ENCODE data around the gene FBXL19. TPM values are rescaled to one million over a fixed set of nuclear protein-coding genes. Genes with fewer than 3 reads are reported as not detected.

FBXL19 gene
- total RNA-seq, 2 experiments from 2014 or later = 16.1 to 34.8 TPM

DNA sequence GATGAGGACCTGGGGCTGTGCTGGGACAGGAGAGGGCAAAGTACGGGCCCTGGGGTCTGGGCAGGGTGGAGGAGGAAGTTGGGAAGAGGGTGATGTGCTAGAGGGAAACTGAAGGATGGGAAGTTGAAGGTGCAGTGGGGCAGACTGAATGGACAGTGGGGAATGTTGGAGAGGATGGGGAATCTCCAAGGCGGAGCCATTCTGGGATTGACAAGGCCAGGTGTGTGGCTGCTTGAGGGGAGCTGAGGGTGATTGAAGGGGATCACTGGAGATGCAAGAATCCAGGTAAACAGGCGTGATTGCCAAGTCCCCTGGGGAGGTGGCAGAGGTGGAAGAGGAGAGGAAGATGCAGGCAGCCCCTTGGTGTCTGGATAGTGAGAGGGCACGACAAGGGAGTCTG is 53.1 kb downstream of the FBXL19 start:
- no TSS peak for BruUV-seq (replicated peaks)
- H3K27ac ChIP-seq (ENCODE audit: low read depth, low read length, poor library complexity, severe bottlenecking) = no peak overlapping the region
- peaks cover 94% of the 10 kb centered on the region for H3K36me3 ChIP-seq (ENCODE audit: insufficient read depth, low read length)
- intact Hi-C loops (cut with micrococcal nuclease; ENCODE audit: unreplicated experiment) = no loop called here
- no peaks in the 10 kb centered on the region for H3K4me1 ChIP-seq (ENCODE audit: insufficient read depth, low read length, poor library complexity, severe bottlenecking)
- no peak overlapping the region for H3K4me3 ChIP-seq (ENCODE audit: low read depth, low read length, poor library complexity, severe bottlenecking)
- TF ChIP-seq, protein P1, sequence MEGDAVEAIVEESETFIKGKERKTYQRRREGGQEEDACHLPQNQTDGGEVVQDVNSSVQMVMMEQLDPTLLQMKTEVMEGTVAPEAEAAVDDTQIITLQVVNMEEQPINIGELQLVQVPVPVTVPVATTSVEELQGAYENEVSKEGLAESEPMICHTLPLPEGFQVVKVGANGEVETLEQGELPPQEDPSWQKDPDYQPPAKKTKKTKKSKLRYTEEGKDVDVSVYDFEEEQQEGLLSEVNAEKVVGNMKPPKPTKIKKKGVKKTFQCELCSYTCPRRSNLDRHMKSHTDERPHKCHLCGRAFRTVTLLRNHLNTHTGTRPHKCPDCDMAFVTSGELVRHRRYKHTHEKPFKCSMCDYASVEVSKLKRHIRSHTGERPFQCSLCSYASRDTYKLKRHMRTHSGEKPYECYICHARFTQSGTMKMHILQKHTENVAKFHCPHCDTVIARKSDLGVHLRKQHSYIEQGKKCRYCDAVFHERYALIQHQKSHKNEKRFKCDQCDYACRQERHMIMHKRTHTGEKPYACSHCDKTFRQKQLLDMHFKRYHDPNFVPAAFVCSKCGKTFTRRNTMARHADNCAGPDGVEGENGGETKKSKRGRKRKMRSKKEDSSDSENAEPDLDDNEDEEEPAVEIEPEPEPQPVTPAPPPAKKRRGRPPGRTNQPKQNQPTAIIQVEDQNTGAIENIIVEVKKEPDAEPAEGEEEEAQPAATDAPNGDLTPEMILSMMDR (conservative IDR thresholded peaks at IDR 0.05; ENCODE audit: low read length) = no peak
- TF ChIP-seq EZH2phosphoT487 (IDR thresholded peaks at IDR 0.05; ENCODE audit: borderline replicate concordance, low read depth, low read length) = no peak
- CTCF ChIA-PET (ENCODE audit: unreplicated experiment) = no interaction called here
- H3K4me2 ChIP-seq (ENCODE audit: low read length) = no peak overlapping the region
- no peak for DNase-seq (ENCODE audit: low spot score)
- POLR2A ChIA-PET = no interaction called here
- no peaks in the 10 kb centered on the region for H3K9me3 ChIP-seq (ENCODE audit: low read length)
- H2AFZ ChIP-seq (ENCODE audit: low read length) = no peak overlapping the region
- no peaks in the 10 kb centered on the region for H4K20me1 ChIP-seq (ENCODE audit: insufficient read depth, low read length)
- no peaks in the 10 kb centered on the region for H3K79me2 ChIP-seq (ENCODE audit: insufficient read depth, low read depth, low read length)
- H3K9me2 ChIP-seq (ENCODE audit: insufficient read depth, low read length) = no peaks in the 10 kb centered on the region

DNA sequence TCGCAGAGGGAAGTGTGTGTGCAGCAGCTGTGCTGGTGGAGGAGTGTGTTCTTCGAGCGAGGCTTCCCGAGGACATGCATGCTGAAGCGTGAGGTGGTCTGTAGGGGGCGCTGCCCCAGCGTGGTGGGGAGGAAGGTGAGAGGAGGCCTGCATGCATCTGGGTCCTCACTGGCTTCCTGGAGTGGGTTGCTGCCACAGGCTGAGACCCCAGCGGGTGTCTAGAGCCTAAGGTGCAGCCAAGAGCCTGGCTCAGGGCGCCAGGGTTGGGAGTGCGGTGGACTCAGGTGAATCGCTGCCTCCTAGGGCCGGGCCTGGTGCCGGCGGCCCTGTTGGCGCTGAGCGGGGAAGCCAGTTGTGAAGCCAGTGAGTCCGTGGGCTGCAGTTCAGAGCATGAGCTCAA is 54.1 kb downstream of the FBXL19 start:
- H2AFZ ChIP-seq (ENCODE audit: low read length) = no peak overlapping the region
- CTCF ChIA-PET (ENCODE audit: unreplicated experiment) = no interaction called here
- DNase-seq (ENCODE audit: low spot score) = no peak
- no TSS peak for BruUV-seq (replicated peaks)
- H3K36me3 ChIP-seq (ENCODE audit: insufficient read depth, low read length) = peaks cover 91% of the 10 kb centered on the region
- POLR2A ChIA-PET = no interaction called here
- H4K20me1 ChIP-seq (ENCODE audit: insufficient read depth, low read length) = no peaks in the 10 kb centered on the region
- H3K9me2 ChIP-seq (ENCODE audit: insufficient read depth, low read length) = no peaks in the 10 kb centered on the region
- no peaks in the 10 kb centered on the region for H3K79me2 ChIP-seq (ENCODE audit: insufficient read depth, low read depth, low read length)
- H3K27ac ChIP-seq (ENCODE audit: low read depth, low read length, poor library complexity, severe bottlenecking) = no peak overlapping the region
- no peaks in the 10 kb centered on the region for H3K4me1 ChIP-seq (ENCODE audit: insufficient read depth, low read length, poor library complexity, severe bottlenecking)
- no peak for TF ChIP-seq EZH2phosphoT487 (IDR thresholded peaks at IDR 0.05; ENCODE audit: borderline replicate concordance, low read depth, low read length)
- TF ChIP-seq, protein P1 (conservative IDR thresholded peaks at IDR 0.05; ENCODE audit: low read length) = peak; percentile 72
- H3K9me3 ChIP-seq (ENCODE audit: low read length) = no peaks in the 10 kb centered on the region
- no peak overlapping the region for H3K4me3 ChIP-seq (ENCODE audit: low read depth, low read length, poor library complexity, severe bottlenecking)
- H3K4me2 ChIP-seq (ENCODE audit: low read length) = no peak overlapping the region
- intact Hi-C loops (cut with micrococcal nuclease; ENCODE audit: unreplicated experiment) = no loop called here

DNA sequence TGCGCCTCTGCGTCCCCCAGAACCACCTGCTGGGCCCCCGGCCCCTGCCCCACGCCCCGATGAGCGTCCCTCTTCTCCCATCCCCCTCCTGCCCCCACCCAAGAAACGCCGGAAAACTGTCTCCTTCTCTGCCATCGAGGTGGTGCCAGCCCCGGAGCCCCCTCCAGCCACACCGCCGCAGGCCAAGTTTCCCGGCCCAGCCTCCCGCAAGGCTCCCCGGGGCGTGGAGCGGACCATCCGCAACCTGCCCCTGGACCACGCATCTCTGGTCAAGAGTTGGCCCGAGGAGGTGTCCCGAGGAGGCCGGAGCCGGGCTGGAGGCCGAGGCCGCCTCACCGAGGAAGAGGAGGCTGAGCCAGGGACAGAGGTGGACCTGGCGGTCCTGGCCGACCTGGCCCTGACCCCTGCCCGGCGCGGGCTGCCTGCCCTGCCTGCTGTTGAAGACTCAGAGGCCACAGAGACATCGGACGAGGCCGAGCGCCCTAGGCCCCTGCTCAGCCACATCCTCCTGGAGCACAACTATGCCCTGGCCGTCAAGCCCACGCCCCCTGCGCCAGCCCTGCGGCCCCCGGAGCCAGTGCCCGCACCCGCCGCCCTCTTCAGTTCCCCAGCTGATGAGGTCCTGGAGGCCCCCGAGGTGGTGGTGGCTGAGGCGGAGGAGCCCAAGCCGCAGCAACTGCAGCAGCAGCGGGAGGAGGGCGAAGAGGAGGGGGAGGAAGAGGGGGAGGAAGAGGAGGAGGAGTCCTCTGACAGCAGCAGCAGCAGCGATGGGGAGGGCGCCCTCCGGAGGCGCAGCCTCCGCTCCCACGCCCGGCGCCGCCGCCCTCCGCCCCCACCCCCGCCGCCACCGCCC is 56.0 kb downstream of the FBXL19 start:
- Histone ChIP-seq H3K36me3 (ENCODE audit: insufficient read depth, low read length) (peaks cover 91% of the 10 kb centered on the region), H2AFZ (ENCODE audit: low read length) (no peak overlapping the region), H3K4me2 (ENCODE audit: low read length) (no peak overlapping the region), H3K4me3 (ENCODE audit: low read depth, low read length, poor library complexity, severe bottlenecking) (no peak overlapping the region), H3K79me2 (ENCODE audit: insufficient read depth, low read depth, low read length) (no peaks in the 10 kb centered on the region), H3K27ac (ENCODE audit: low read depth, low read length, poor library complexity, severe bottlenecking) (no peak overlapping the region), H4K20me1 (ENCODE audit: insufficient read depth, low read length) (no peaks in the 10 kb centered on the region), H3K9me3 (ENCODE audit: low read length) (no peaks in the 10 kb centered on the region), H3K9me2 (ENCODE audit: insufficient read depth, low read length) (no peaks in the 10 kb centered on the region), H3K4me1 (ENCODE audit: insufficient read depth, low read length, poor library complexity, severe bottlenecking) (no peaks in the 10 kb centered on the region)
- no TSS peak for BruUV-seq (replicated peaks)
- ChIA-PET POLR2A (no interaction called here), CTCF (ENCODE audit: unreplicated experiment) (no interaction called here)
- no peak for DNase-seq (ENCODE audit: low spot score)
- TF ChIP-seq, protein P1 (conservative IDR thresholded peaks at IDR 0.05; ENCODE audit: low read length) = no peak
- no peak for TF ChIP-seq EZH2phosphoT487 (IDR thresholded peaks at IDR 0.05; ENCODE audit: borderline replicate concordance, low read depth, low read length)
- intact Hi-C loops (cut with micrococcal nuclease; ENCODE audit: unreplicated experiment) = loop anchor here (10.0 kb wide), 1 partner anchor 315 kb away; no protein-coding TSS in a partner anchor

All from OCI-LY7 (cell line).